ENCODE measurements around the gene CFAP251.

The CFAP251 gene

GRCh38 chr12:122001466-122002209, 83.2 kb downstream of the CFAP251 start:
- DNase-seq (ENCODE audit: low read depth in 2 of 2) = no peak

GRCh38 chr12:122003651-122004611, 85.5 kb downstream of the CFAP251 start:
- peak; percentile 64 to 67 for DNase-seq (ENCODE audit: low read depth in 2 of 2)

- no peak for DNase-seq (ENCODE audit: low read depth in 2 of 2)
These were observed 86.3 kb downstream of the CFAP251 start for GRCh38 chr12:122004633-122005071.

GRCh38 chr12:122005252-122005776, 86.9 kb downstream of the CFAP251 start:
- no peak for DNase-seq (ENCODE audit: low read depth in 2 of 2)

- DNase-seq (ENCODE audit: low read depth in 2 of 2) = no peak
These were observed 88.0 kb downstream of the CFAP251 start for GRCh38 chr12:122006186-122006926.

- no peak for DNase-seq (ENCODE audit: low read depth in 2 of 2)
These were observed 91.3 kb downstream of the CFAP251 start for GRCh38 chr12:122009741-122010140.

GRCh38 chr12:122012184-122012583, 93.8 kb downstream of the CFAP251 start:
- DNase-seq (ENCODE audit: low read depth in 2 of 2) = no peak

GRCh38 chr12:122013136-122013535, 94.7 kb downstream of the CFAP251 start:
- DNase-seq (ENCODE audit: low read depth in 2 of 2) = no peak

- DNase-seq (ENCODE audit: low read depth in 2 of 2) = no peak
These were observed 95.6 kb downstream of the CFAP251 start for GRCh38 chr12:122013791-122014590.

GRCh38 chr12:122014781-122015180, 96.4 kb downstream of the CFAP251 start:
- DNase-seq (ENCODE audit: low read depth in 2 of 2) = no peak

- no peak for DNase-seq (ENCODE audit: low read depth in 2 of 2)
These were observed 100.1 kb downstream of the CFAP251 start for GRCh38 chr12:122018457-122018856.

GRCh38 chr12:122018937-122019336, 100.5 kb downstream of the CFAP251 start:
- DNase-seq (ENCODE audit: low read depth in 2 of 2) = no peak

GRCh38 chr12:122020795-122021192, 102.4 kb downstream of the CFAP251 start:
- DNase-seq (ENCODE audit: low read depth in 2 of 2) = no peak

GRCh38 chr12:122021193-122021821, 102.9 kb downstream of the CFAP251 start:
- DNase-seq (ENCODE audit: low read depth in 2 of 2) = no peak

GRCh38 chr12:122021822-122022392, 103.5 kb downstream of the CFAP251 start, which contains the start of gene BCL7A:
BCL7A (plus strand) TSS chr12:122021884; CDS start chr12:122022092, 208 bp downstream.
- DNase-seq (ENCODE audit: low read depth in 2 of 2) = peak; percentile 54 to 56

GRCh38 chr12:122022393-122023338, 104.3 kb downstream of the CFAP251 start:
- DNase-seq (ENCODE audit: low read depth in 2 of 2) = no peak

- DNase-seq (ENCODE audit: low read depth in 2 of 2) = peak in 1 of 2 experiments; percentile 29
These were observed 105.1 kb downstream of the CFAP251 start for GRCh38 chr12:122023339-122024131.

Measured in fibroblast of skin of left biceps (primary cell).